GM12878 (cell line): ENCODE results near the gene SPSB3. TPM values are rescaled to one million over a fixed set of nuclear protein-coding genes. Genes with fewer than 3 reads are reported as not detected.
A peak's percentile ranks its signal among the peaks of the same experiment; 100 is the strongest.

Experiments used
- ASH2L ChIP-seq: fragments of 300-600, 200-600 bp; sonication (generic); IDR thresholded peaks from 2 replicates; pipeline ENCODE4 v1.6.1; 2017; ENCODE audit warnings: low read depth, mild to moderate bottlenecking, borderline replicate concordance
- BACH1 ChIP-seq: fragments of 450-650 bp; IDR thresholded peaks from 2 replicates; pipeline ENCODE4 v1.6.1; 2017; ENCODE audit warnings: mild to moderate bottlenecking, borderline replicate concordance
- CBFB ChIP-seq: IDR thresholded peaks from 2 replicates; pipeline ENCODE4 v1.6.1; 2016; ENCODE audit warnings: antibody characterized with exemption, low read depth
- CBX5 ChIP-seq: sonication (generic); IDR thresholded peaks from 2 replicates; pipeline ENCODE4 v1.6.1; 2016; ENCODE audit warnings: low read depth, moderate library complexity, mild to moderate bottlenecking, inconsistent platforms
- CHD2 ChIP-seq: IDR thresholded peaks from 2 replicates; pipeline ENCODE4 v1.6.1; 2011; ENCODE audit warnings: low read depth, low read length, improper control_type of control experiment, borderline replicate concordance
- FOXK2 ChIP-seq: fragments of 450-650 bp; IDR thresholded peaks from 2 replicates; pipeline ENCODE4 v1.6.1; 2017; ENCODE audit warnings: mild to moderate bottlenecking, moderate library complexity
- NFYA ChIP-seq: IDR thresholded peaks from 2 replicates; pipeline ENCODE4 v1.6.1; 2011; ENCODE audit warnings: low read depth, mild to moderate bottlenecking, low read length, improper control_type of control experiment, borderline replicate concordance
- NR2C1 ChIP-seq: fragments of 450-650 bp; IDR thresholded peaks from 2 replicates; pipeline ENCODE4 v1.6.1; 2017; ENCODE audit warnings: antibody characterized with exemption, mild to moderate bottlenecking, moderate library complexity
- NR2F1 ChIP-seq: fragments of 450-650 bp; conservative IDR thresholded peaks from 2 replicates; pipeline ENCODE4 v1.6.1; 2017; ENCODE audit warnings: mild to moderate bottlenecking
- PAX8 ChIP-seq: fragments of 450-650 bp; IDR thresholded peaks from 2 replicates; pipeline ENCODE4 v1.6.1; 2017; ENCODE audit warnings: mild to moderate bottlenecking, moderate library complexity
- RAD21 ChIP-seq: IDR thresholded peaks from 2 replicates; pipeline ENCODE4 v1.6.1; 2011; ENCODE audit warnings: mild to moderate bottlenecking, low read depth, low read length, moderate library complexity; ENCODE audit not compliant: insufficient read depth
- SIX5 ChIP-seq: IDR thresholded peaks from 2 replicates; pipeline ENCODE4 v1.6.1; 2011; ENCODE audit warnings: mild to moderate bottlenecking, low read depth, low read length, moderate library complexity; ENCODE audit not compliant: severe bottlenecking
- YY1 ChIP-seq: IDR thresholded peaks from 2 replicates; pipeline ENCODE4 v1.6.1; 2011; ENCODE audit warnings: low read depth, mild to moderate bottlenecking, low read length
- polyA plus RNA-seq, 11 experiments: library from polyadenylated mRNA; depleted of rRNA in 4 of 11; unstranded in 6 of 11; stranded (reverse) in 5 of 11; fragments of >200 nt; fragmentation: Nextera tagmentation in 4 of 11; fragmentation: Illumina TruSeq in 1 of 11; extraction: Ambion mirVana in 4 of 11; extraction: Trizol in 1 of 11; gene quantifications; 1 replicate in 1 of 11; 2 replicates in 10 of 11; pipeline versions ENCODE4 v1.2.1 to v1.2.3, GENCODE V29; 2011 to 2016; ENCODE audit warnings: inconsistent platforms in 2 of 11, missing spikeins in 2 of 11, low read depth in 1 of 11
- total RNA-seq, 4 experiments: library from RNA; depleted of rRNA in 3 of 4; stranded (reverse); fragments of >200 nt in 3 of 4; fragmentation: Illumina TruSeq in 1 of 4; extraction: Trizol in 1 of 4; gene quantifications; 2 replicates each; pipeline versions ENCODE4 v1.2.1 to v1.2.3, GENCODE V29; 2013 to 2021
- TF ChIP-seq, protein P1 (sequence below): IDR thresholded peaks from 2 replicates; pipeline ENCODE4 v1.6.1; 2011; ENCODE audit warnings: low read depth, low read length, improper control_type of control experiment, borderline replicate concordance
- TF ChIP-seq, protein P2 (sequence below): IDR thresholded peaks from 2 replicates; pipeline ENCODE4 v1.6.1; 2011; ENCODE audit warnings: borderline replicate concordance, low read depth, mild to moderate bottlenecking, moderate library complexity, mixed read lengths, low read length; ENCODE audit not compliant: insufficient read depth; ENCODE audit errors: extremely low read length
- TF ChIP-seq, protein P3 (sequence below): fragments of 450-650 bp; IDR thresholded peaks from 2 replicates; pipeline ENCODE4 v1.6.1; 2017; ENCODE audit warnings: mild to moderate bottlenecking, low read depth, inconsistent platforms; ENCODE audit not compliant: poor library complexity, severe bottlenecking
- TF ChIP-seq, protein P4 (sequence below): fragments of 450-650 bp; conservative IDR thresholded peaks from 2 replicates; pipeline ENCODE4 v1.6.1; 2017; ENCODE audit warnings: mild to moderate bottlenecking, moderate library complexity
- TF ChIP-seq, protein P5 (sequence below), 3 experiments: IDR thresholded peaks in 2 of 3; conservative IDR thresholded peaks in 1 of 3; 2 replicates each; pipeline ENCODE4 v1.5.1; 2011; ENCODE audit warnings: low read depth in 3 of 3, low read length in 3 of 3, mild to moderate bottlenecking in 3 of 3, control low read depth in 2 of 3, moderate library complexity in 2 of 3, inconsistent platforms in 1 of 3, mixed read lengths in 1 of 3; ENCODE audit not compliant: control insufficient read depth in 2 of 3, insufficient read depth in 1 of 3; ENCODE audit errors: extremely low read depth in 1 of 3
- TF ChIP-seq, protein P6 (sequence below): fragments of 150-350 bp; IDR thresholded peaks from 2 replicates; pipeline ENCODE4 v1.6.1; 2014; ENCODE audit warnings: mild to moderate bottlenecking, low read depth, low read length

Gene SPSB3
- total and polyA plus RNA-seq, 10 of the 15 experiments (the other 5 are each of a cell fraction or from before 2014, with no cell fraction given) = 0.31 to 26.9 (median 14.0) TPM

DNA sequence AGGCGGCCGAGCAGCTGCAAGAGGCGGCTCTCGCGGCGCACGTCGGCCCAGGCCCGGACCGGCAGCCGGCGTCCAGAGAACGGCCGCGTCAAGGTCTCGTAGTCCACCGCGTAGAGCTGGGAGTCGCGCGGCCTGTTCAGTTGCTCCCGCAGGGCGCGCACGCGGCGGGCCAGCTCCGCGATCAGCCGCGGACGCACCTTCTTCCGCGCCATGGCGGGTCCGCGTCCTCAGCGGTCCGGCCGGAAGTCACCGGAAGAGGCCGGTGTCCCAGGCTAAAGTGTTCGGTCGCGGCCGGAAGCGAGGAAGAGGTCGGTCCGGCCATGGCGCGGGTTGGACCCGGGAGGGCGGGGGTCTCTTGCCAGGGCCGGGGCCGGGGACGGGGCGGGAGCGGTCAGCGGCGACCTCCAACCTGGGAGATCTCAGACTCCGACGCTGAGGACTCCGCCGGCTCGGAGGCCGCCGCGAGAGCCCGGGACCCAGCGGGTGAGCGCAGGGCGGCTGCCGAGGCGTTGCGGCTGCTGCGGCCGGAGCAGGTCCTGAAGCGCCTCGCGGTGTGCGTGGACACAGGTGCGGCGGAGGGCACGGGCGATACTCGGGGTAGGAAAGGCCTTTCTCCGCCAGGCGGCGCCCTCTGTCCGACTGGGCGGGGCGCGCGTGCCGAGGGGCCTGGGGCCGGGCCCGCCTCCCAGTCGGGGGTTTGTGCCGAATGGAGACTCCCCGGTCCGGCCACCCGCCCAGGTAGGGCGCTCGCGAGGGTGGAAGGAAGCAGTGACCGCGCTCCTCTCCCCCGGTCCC is 9.3 kb downstream of the SPSB3 start, which contains the start of gene MRPS34 (continued):
- TF ChIP-seq ASH2L = 0 out of 2 replicates have a peak, but pooled peaks have one; percentile 70
- peak; percentile 62; the same call in 1 of the 2 replicates for TF ChIP-seq CBFB
- TF ChIP-seq BACH1 = peak; percentile 68
- no peak for TF ChIP-seq FOXK2
- TF ChIP-seq, protein P1, sequence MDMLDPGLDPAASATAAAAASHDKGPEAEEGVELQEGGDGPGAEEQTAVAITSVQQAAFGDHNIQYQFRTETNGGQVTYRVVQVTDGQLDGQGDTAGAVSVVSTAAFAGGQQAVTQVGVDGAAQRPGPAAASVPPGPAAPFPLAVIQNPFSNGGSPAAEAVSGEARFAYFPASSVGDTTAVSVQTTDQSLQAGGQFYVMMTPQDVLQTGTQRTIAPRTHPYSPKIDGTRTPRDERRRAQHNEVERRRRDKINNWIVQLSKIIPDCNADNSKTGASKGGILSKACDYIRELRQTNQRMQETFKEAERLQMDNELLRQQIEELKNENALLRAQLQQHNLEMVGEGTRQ = no peak
- no peak for TF ChIP-seq NFYA
- peak; percentile 29; the same call in 1 of the 2 replicates for TF ChIP-seq RAD21
- TF ChIP-seq, protein P2, sequence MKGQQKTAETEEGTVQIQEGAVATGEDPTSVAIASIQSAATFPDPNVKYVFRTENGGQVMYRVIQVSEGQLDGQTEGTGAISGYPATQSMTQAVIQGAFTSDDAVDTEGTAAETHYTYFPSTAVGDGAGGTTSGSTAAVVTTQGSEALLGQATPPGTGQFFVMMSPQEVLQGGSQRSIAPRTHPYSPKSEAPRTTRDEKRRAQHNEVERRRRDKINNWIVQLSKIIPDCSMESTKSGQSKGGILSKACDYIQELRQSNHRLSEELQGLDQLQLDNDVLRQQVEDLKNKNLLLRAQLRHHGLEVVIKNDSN = peak; percentile 7
- no peak for TF ChIP-seq PAX8
- peak; percentile 54 for TF ChIP-seq NR2C1
- TF ChIP-seq CBX5 = no peak
- TF ChIP-seq, protein P3, sequence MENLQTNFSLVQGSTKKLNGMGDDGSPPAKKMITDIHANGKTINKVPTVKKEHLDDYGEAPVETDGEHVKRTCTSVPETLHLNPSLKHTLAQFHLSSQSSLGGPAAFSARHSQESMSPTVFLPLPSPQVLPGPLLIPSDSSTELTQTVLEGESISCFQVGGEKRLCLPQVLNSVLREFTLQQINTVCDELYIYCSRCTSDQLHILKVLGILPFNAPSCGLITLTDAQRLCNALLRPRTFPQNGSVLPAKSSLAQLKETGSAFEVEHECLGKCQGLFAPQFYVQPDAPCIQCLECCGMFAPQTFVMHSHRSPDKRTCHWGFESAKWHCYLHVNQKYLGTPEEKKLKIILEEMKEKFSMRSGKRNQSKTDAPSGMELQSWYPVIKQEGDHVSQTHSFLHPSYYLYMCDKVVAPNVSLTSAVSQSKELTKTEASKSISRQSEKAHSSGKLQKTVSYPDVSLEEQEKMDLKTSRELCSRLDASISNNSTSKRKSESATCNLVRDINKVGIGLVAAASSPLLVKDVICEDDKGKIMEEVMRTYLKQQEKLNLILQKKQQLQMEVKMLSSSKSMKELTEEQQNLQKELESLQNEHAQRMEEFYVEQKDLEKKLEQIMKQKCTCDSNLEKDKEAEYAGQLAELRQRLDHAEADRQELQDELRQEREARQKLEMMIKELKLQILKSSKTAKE = no peak
- TF ChIP-seq YY1 = peak; percentile 96
- no peak for TF ChIP-seq CHD2
- TF ChIP-seq NR2F1 = 0 out of 2 replicates have a peak, but pooled peaks have one; percentile 68
- TF ChIP-seq, protein P4, sequence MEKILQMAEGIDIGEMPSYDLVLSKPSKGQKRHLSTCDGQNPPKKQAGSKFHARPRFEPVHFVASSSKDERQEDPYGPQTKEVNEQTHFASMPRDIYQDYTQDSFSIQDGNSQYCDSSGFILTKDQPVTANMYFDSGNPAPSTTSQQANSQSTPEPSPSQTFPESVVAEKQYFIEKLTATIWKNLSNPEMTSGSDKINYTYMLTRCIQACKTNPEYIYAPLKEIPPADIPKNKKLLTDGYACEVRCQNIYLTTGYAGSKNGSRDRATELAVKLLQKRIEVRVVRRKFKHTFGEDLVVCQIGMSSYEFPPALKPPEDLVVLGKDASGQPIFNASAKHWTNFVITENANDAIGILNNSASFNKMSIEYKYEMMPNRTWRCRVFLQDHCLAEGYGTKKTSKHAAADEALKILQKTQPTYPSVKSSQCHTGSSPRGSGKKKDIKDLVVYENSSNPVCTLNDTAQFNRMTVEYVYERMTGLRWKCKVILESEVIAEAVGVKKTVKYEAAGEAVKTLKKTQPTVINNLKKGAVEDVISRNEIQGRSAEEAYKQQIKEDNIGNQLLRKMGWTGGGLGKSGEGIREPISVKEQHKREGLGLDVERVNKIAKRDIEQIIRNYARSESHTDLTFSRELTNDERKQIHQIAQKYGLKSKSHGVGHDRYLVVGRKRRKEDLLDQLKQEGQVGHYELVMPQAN = peak; percentile 78
- TF ChIP-seq, protein P5, sequence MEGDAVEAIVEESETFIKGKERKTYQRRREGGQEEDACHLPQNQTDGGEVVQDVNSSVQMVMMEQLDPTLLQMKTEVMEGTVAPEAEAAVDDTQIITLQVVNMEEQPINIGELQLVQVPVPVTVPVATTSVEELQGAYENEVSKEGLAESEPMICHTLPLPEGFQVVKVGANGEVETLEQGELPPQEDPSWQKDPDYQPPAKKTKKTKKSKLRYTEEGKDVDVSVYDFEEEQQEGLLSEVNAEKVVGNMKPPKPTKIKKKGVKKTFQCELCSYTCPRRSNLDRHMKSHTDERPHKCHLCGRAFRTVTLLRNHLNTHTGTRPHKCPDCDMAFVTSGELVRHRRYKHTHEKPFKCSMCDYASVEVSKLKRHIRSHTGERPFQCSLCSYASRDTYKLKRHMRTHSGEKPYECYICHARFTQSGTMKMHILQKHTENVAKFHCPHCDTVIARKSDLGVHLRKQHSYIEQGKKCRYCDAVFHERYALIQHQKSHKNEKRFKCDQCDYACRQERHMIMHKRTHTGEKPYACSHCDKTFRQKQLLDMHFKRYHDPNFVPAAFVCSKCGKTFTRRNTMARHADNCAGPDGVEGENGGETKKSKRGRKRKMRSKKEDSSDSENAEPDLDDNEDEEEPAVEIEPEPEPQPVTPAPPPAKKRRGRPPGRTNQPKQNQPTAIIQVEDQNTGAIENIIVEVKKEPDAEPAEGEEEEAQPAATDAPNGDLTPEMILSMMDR (IDR thresholded peaks at IDR 0.05 in 2 of 3, conservative IDR thresholded peaks at IDR 0.05 in 1 of 3; ENCODE audit: control insufficient read depth in 2 of 3, extremely low read depth in 1 of 3, insufficient read depth in 1 of 3, low read depth in 3 of 3, low read length in 3 of 3) = peak; percentile 71 to 81 (median 73)
- peak; percentile 70 for TF ChIP-seq SIX5
- TF ChIP-seq, protein P6, sequence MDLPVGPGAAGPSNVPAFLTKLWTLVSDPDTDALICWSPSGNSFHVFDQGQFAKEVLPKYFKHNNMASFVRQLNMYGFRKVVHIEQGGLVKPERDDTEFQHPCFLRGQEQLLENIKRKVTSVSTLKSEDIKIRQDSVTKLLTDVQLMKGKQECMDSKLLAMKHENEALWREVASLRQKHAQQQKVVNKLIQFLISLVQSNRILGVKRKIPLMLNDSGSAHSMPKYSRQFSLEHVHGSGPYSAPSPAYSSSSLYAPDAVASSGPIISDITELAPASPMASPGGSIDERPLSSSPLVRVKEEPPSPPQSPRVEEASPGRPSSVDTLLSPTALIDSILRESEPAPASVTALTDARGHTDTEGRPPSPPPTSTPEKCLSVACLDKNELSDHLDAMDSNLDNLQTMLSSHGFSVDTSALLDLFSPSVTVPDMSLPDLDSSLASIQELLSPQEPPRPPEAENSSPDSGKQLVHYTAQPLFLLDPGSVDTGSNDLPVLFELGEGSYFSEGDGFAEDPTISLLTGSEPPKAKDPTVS = 0 out of 2 replicates have a peak, but pooled peaks have one; percentile 55
